OCI-LY1 (cell line): ENCODE data around the gene SERPINE1.

ENCODE experiments used
- H2AFZ ChIP-seq: fragments of 200-600 bp; sonication (generic), shearing (Covaris generic); 2 replicates; pipeline ENCODE4 v1.6.0; 2014; ENCODE audit warnings: antibody characterized with exemption, mild to moderate bottlenecking, low read length
- H3F3A ChIP-seq: fragments of 200-600 bp; sonication (generic), shearing (Covaris generic); 2 replicates; pipeline ENCODE4 v1.6.0; 2014; ENCODE audit warnings: mild to moderate bottlenecking, antibody characterized with exemption, low read length, moderate library complexity; ENCODE audit not compliant: insufficient read depth
- H3K27ac ChIP-seq: fragments of 200-600 bp; sonication (generic); 2 replicates; pipeline ENCODE4 v1.5.1; 2014; ENCODE audit warnings: low read length, mixed run types, mild to moderate bottlenecking, low read depth; ENCODE audit not compliant: poor library complexity, severe bottlenecking
- H3K27me3 ChIP-seq: fragments of 200-600 bp; sonication (generic); 2 replicates; pipeline ENCODE4 v1.6.0; 2014; ENCODE audit warnings: antibody characterized with exemption, mild to moderate bottlenecking, low read length, moderate library complexity; ENCODE audit not compliant: insufficient read depth
- H3K36me3 ChIP-seq: fragments of 200-600 bp; sonication (generic); 2 replicates; pipeline ENCODE4 v1.6.1; 2014; ENCODE audit warnings: mild to moderate bottlenecking, antibody characterized with exemption, low read length, moderate library complexity, mixed read lengths; ENCODE audit not compliant: insufficient read depth
- H3K4me1 ChIP-seq: fragments of 200-600 bp; sonication (generic); 2 replicates; pipeline ENCODE4 v1.5.1; 2014; ENCODE audit warnings: mild to moderate bottlenecking, low read length, moderate library complexity; ENCODE audit not compliant: insufficient read depth, severe bottlenecking
- H3K4me2 ChIP-seq: fragments of 200-600 bp; sonication (generic), shearing (Covaris generic); 2 replicates; pipeline ENCODE4 v1.6.1; 2014; ENCODE audit warnings: low read length
- H3K4me3 ChIP-seq: fragments of 200-600 bp; sonication (generic); 2 replicates; pipeline ENCODE4 v1.5.1; 2014; ENCODE audit warnings: low read length, low read depth, mild to moderate bottlenecking, mixed read lengths; ENCODE audit not compliant: poor library complexity, severe bottlenecking
- H3K79me2 ChIP-seq: fragments of 200-600 bp; shearing (Covaris generic); 2 replicates; pipeline ENCODE4 v1.6.1; 2016; ENCODE audit warnings: mixed run types, low read length, mixed read lengths; ENCODE audit not compliant: insufficient read depth
- H3K9ac ChIP-seq: fragments of 200-600 bp; sonication (generic), shearing (Covaris generic); 2 replicates; pipeline ENCODE4 v1.6.1; 2014; ENCODE audit warnings: mild to moderate bottlenecking, low read length, mixed read lengths
- H3K9me2 ChIP-seq: fragments of 200-600 bp; sonication (generic), shearing (Covaris generic); 2 replicates; pipeline ENCODE4 v1.6.1; 2014; ENCODE audit warnings: low read depth, mild to moderate bottlenecking, low read length, mixed read lengths
- H3K9me3 ChIP-seq: fragments of 200-600 bp; shearing (Covaris generic); 2 replicates; pipeline ENCODE4 v1.6.1; 2014; ENCODE audit warnings: low read length, mixed read lengths
- H4K20me1 ChIP-seq: fragments of 200-600 bp; sonication (generic), shearing (Covaris generic); 2 replicates; pipeline ENCODE4 v1.6.0; 2016; ENCODE audit warnings: mild to moderate bottlenecking, low read length; ENCODE audit not compliant: insufficient read depth
- CTCF ChIP-seq: fragments of 200-600 bp; sonication (generic), shearing (Covaris generic); IDR thresholded peaks from 2 replicates; pipeline ENCODE4 v1.5.1; 2017; ENCODE audit warnings: mild to moderate bottlenecking, antibody characterized with exemption, low read length, moderate library complexity, mixed read lengths
- EZH2 ChIP-seq: fragments of 200-600 bp; sonication (generic), shearing (Covaris generic); IDR thresholded peaks from 2 replicates; pipeline ENCODE4 v1.8.0; 2017; ENCODE audit warnings: borderline replicate concordance, mixed run types, mild to moderate bottlenecking, antibody characterized with exemption, low read length, moderate library complexity, mixed read lengths

SERPINE1 gene

GRCh38 chr7:101108330-101108857, 18.5 kb upstream of the SERPINE1 start:
- no peaks in the 10 kb centered on the region for H3K36me3 ChIP-seq
- H3K4me2 ChIP-seq: no peak overlapping the region
- H4K20me1 ChIP-seq: no peaks in the 10 kb centered on the region
- H3K4me3 ChIP-seq: no peak overlapping the region
- no peak overlapping the region for H2AFZ ChIP-seq
- TF ChIP-seq EZH2: no peak
- TF ChIP-seq CTCF: no peak
- no peaks in the 10 kb centered on the region for H3K9me2 ChIP-seq
- no peaks in the 10 kb centered on the region for H3K4me1 ChIP-seq
- H3K79me2 ChIP-seq: no peaks in the 10 kb centered on the region
- H3K27me3 ChIP-seq: peaks cover 5% of the 10 kb centered on the region; the same call in 1 of the 2 replicates
- H3K9me3 ChIP-seq: no peaks in the 10 kb centered on the region
- H3K9ac ChIP-seq: no peak overlapping the region
- no peaks in the 10 kb centered on the region for H3F3A ChIP-seq
- no peak overlapping the region for H3K27ac ChIP-seq

GRCh38 chr7:101108961-101109360, 17.9 kb upstream of the SERPINE1 start:
- no peaks in the 10 kb centered on the region for H3K9me2 ChIP-seq
- peaks cover 5% of the 10 kb centered on the region; the same call in 1 of the 2 replicates for H3K27me3 ChIP-seq
- no peaks in the 10 kb centered on the region for H3K79me2 ChIP-seq
- no peaks in the 10 kb centered on the region for H3K9me3 ChIP-seq
- H3K4me1 ChIP-seq: no peaks in the 10 kb centered on the region
- H4K20me1 ChIP-seq: no peaks in the 10 kb centered on the region
- H3K9ac ChIP-seq: no peak overlapping the region
- TF ChIP-seq EZH2: no peak
- TF ChIP-seq CTCF: no peak
- H3F3A ChIP-seq: no peaks in the 10 kb centered on the region
- H3K36me3 ChIP-seq: no peaks in the 10 kb centered on the region
- H3K4me2 ChIP-seq: no peak overlapping the region
- H2AFZ ChIP-seq: no peak overlapping the region
- no peak overlapping the region for H3K4me3 ChIP-seq
- H3K27ac ChIP-seq: no peak overlapping the region

- Histone ChIP-seq H3K27ac (no peak overlapping the region), H3K4me2 (no peak overlapping the region), H3K4me3 (no peak overlapping the region)
These were observed 17.5 kb upstream of the SERPINE1 start for GRCh38 chr7:101109368-101109767.

More at GRCh38 chr7:101109368-101109767, 17.5 kb upstream of the SERPINE1 start:
- Histone ChIP-seq H4K20me1 (no peaks in the 10 kb centered on the region), H2AFZ (no peak overlapping the region), H3K4me1 (no peaks in the 10 kb centered on the region), H3K36me3 (no peaks in the 10 kb centered on the region), H3K9me3 (no peaks in the 10 kb centered on the region), H3K9ac (no peak overlapping the region), H3K79me2 (no peaks in the 10 kb centered on the region), H3K9me2 (no peaks in the 10 kb centered on the region), H3K27me3 (peaks cover 5% of the 10 kb centered on the region; the same call in 1 of the 2 replicates), H3F3A (no peaks in the 10 kb centered on the region)
- TF ChIP-seq EZH2 (no peak), CTCF (no peak)
